ENCODE measurements around the gene FBRS. TPM values are rescaled to one million over a fixed set of nuclear protein-coding genes. Genes with fewer than 3 reads are reported as not detected.
"Not testable (repeated sequence)": the region's sequence is repeated elsewhere in the genome, so short reads cannot be mapped to it uniquely, and the experiment has no call there.

The FBRS gene
- total RNA-seq, 4 donors from 2014 or later: 51.2 to 167 (median 72.2) TPM

GRCh38 chr16:30699615-30700099 lies 41.4 kb downstream of the FBRS start:
- Histone ChIP-seq H3K36me3 (peaks cover 0 to 43% (median 0%) of the 10 kb centered on the region in 3 donors), H3K4me3 (peak overlapping the region; percentile 80 to 95 (median 88)), H3K4me1 (peaks cover 0 to 14% (median 7%) of the 10 kb centered on the region in 4 donors), H3K27me3 (no peaks in the 10 kb centered on the region), H3K9me3 (no peaks in the 10 kb centered on the region), H3K27ac (peak overlapping the region; percentile 97 to 99 (median 98))
- TF ChIP-seq POLR2A (IDR thresholded peaks at IDR 0.05) (no peak), CTCF (IDR thresholded peaks at IDR 0.05) (no peak)
- no peak for DNase-seq

GRCh38 chr16:30700491-30700890 lies 42.3 kb downstream of the FBRS start:
- Histone ChIP-seq H3K4me3 (no peak overlapping the region), H3K9me3 (no peaks in the 10 kb centered on the region), H3K36me3 (peaks cover 0 to 51% (median 0%) of the 10 kb centered on the region in 3 donors), H3K4me1 (peaks cover 0 to 14% (median 7%) of the 10 kb centered on the region in 4 donors), H3K27me3 (no peaks in the 10 kb centered on the region), H3K27ac (no peak overlapping the region)
- no peak for DNase-seq
- TF ChIP-seq POLR2A (IDR thresholded peaks at IDR 0.05): no peak
- no peak for TF ChIP-seq CTCF (IDR thresholded peaks at IDR 0.05)

- Histone ChIP-seq H3K4me3 (no peak overlapping the region), H3K4me1 (peaks cover 0 to 14% (median 7%) of the 10 kb centered on the region in 4 donors), H3K27me3 (no peaks in the 10 kb centered on the region), H3K36me3 (peaks cover 0 to 56% (median 0%) of the 10 kb centered on the region in 3 donors), H3K27ac (no peak overlapping the region), H3K9me3 (no peaks in the 10 kb centered on the region)
- no peak for DNase-seq
- TF ChIP-seq CTCF (IDR thresholded peaks at IDR 0.05): no peak
- TF ChIP-seq POLR2A (IDR thresholded peaks at IDR 0.05): no peak
Measured at GRCh38 chr16:30700971-30701370, 42.7 kb downstream of the FBRS start.

GRCh38 chr16:30703071-30703470 lies 44.8 kb downstream of the FBRS start:
- not testable (repeated sequence) for DNase-seq, H3K4me1 ChIP-seq, H3K27ac ChIP-seq, H3K9me3 ChIP-seq, H3K4me3 ChIP-seq, H3K27me3 ChIP-seq
- H3K36me3 ChIP-seq: peaks cover 0 to 77% (median 0%) of the 10 kb centered on the region in 3 donors

GRCh38 chr16:30703971-30704370 lies 45.7 kb downstream of the FBRS start:
- DNase-seq: no peak
- peaks cover 0 to 10% (median 7%) of the 10 kb centered on the region in 4 donors for H3K4me1 ChIP-seq

GRCh38 chr16:30706046-30706445 lies 47.8 kb downstream of the FBRS start:
- no peaks in the 10 kb centered on the region for H3K9me3 ChIP-seq
- H3K36me3 ChIP-seq: peaks cover 0 to 100% (median 0%) of the 10 kb centered on the region in 3 donors
- DNase-seq: no peak

More at GRCh38 chr16:30703971-30704370, 45.7 kb downstream of the FBRS start:
- Histone ChIP-seq H3K4me3 (no peak overlapping the region), H3K27ac (no peak overlapping the region), H3K27me3 (no peaks in the 10 kb centered on the region), H3K9me3 (no peaks in the 10 kb centered on the region), H3K36me3 (peaks cover 0 to 86% (median 0%) of the 10 kb centered on the region in 3 donors)
- TF ChIP-seq CTCF (IDR thresholded peaks at IDR 0.05) (no peak), POLR2A (IDR thresholded peaks at IDR 0.05) (no peak)

More at GRCh38 chr16:30706046-30706445, 47.8 kb downstream of the FBRS start:
- H3K4me1 ChIP-seq: no peaks in the 10 kb centered on the region
- no peak overlapping the region for H3K4me3 ChIP-seq
- no peak overlapping the region for H3K27ac ChIP-seq
- no peaks in the 10 kb centered on the region for H3K27me3 ChIP-seq
- TF ChIP-seq POLR2A (IDR thresholded peaks at IDR 0.05): no peak
- TF ChIP-seq CTCF (IDR thresholded peaks at IDR 0.05): no peak
